DOHH2 (cell line): ENCODE results near the gene TRAF3.

Experiments
- CTCF ChIP-seq: fragments of 200-600 bp; sonication (generic); IDR thresholded peaks from one replicate; pipeline ENCODE4 v1.5.1; 2014; ENCODE audit warnings: antibody characterized with exemption, mild to moderate bottlenecking, low read depth, low read length; ENCODE audit not compliant: poor library complexity, severe bottlenecking
- EZH2phosphoT487 ChIP-seq: fragments of 200-600 bp; sonication (generic); IDR thresholded peaks from 2 replicates; pipeline ENCODE4 v1.6.1; 2017; ENCODE audit warnings: borderline replicate concordance, mild to moderate bottlenecking, antibody characterized with exemption, low read length, moderate library complexity, mixed read lengths

GRCh38 chr14:102932484-102933248, 155.4 kb downstream of the TRAF3 start:
- no peak for TF ChIP-seq CTCF
- no peak for TF ChIP-seq EZH2phosphoT487
